Kasumi-1 (cell line): ENCODE data around the gene PGAP6.
"Not testable (repeated sequence)": the region's sequence is repeated elsewhere in the genome, so short reads cannot be mapped to it uniquely, and the experiment has no call there.

Experiments
- DNase-seq, 2 experiments: peaks; one replicate each; lab custom pipeline; 2025; lab: John Stamatoyannopoulos, UW

Gene PGAP6

GRCh38 chr16:349211-349610 lies 32.6 kb downstream of the PGAP6 start:
- no peak for DNase-seq

- DNase-seq: not testable (repeated sequence)
These were observed 33.3 kb downstream of the PGAP6 start for GRCh38 chr16:348495-348894.

- no peak for DNase-seq
These were observed 34.6 kb downstream of the PGAP6 start for GRCh38 chr16:347203-347602.

- DNase-seq: no peak
These were observed 35.2 kb downstream of the PGAP6 start for GRCh38 chr16:346587-346986.

- no peak for DNase-seq
These were observed 36.0 kb downstream of the PGAP6 start for GRCh38 chr16:345772-346171.

- peak in 1 of 2 experiments; percentile 12 for DNase-seq
These were observed 39.1 kb downstream of the PGAP6 start for GRCh38 chr16:342455-343213.

GRCh38 chr16:341974-342336 lies 39.8 kb downstream of the PGAP6 start:
- DNase-seq: not testable (repeated sequence)

- DNase-seq: not testable (repeated sequence)
These were observed 40.4 kb downstream of the PGAP6 start for GRCh38 chr16:341095-341973.

- DNase-seq: no peak
These were observed 41.2 kb downstream of the PGAP6 start for GRCh38 chr16:340370-341091.

GRCh38 chr16:339680-340079 lies 42.1 kb downstream of the PGAP6 start:
- DNase-seq: peak; percentile 12 to 13

- DNase-seq: no peak
These were observed 43.7 kb downstream of the PGAP6 start for GRCh38 chr16:337975-338575.

- no peak for DNase-seq
These were observed 44.3 kb downstream of the PGAP6 start for GRCh38 chr16:337437-337836.

- no peak for DNase-seq
These were observed 45.5 kb downstream of the PGAP6 start for GRCh38 chr16:336269-336668.

- not testable (repeated sequence) for DNase-seq
These were observed 46.7 kb downstream of the PGAP6 start for GRCh38 chr16:334861-335632.

- DNase-seq: not testable (repeated sequence)
These were observed 47.5 kb downstream of the PGAP6 start for GRCh38 chr16:334164-334832.

GRCh38 chr16:333406-334094 lies 48.2 kb downstream of the PGAP6 start:
- no peak for DNase-seq

GRCh38 chr16:331181-331814 lies 50.5 kb downstream of the PGAP6 start:
- not testable (repeated sequence) for DNase-seq

GRCh38 chr16:330741-331140 lies 51.0 kb downstream of the PGAP6 start:
- DNase-seq: no peak

- no peak for DNase-seq
These were observed 56.2 kb downstream of the PGAP6 start for GRCh38 chr16:325375-326145.
